GM23338 (cell line): ENCODE results near the gene ARHGEF37. TPM values are rescaled to one million over a fixed set of nuclear protein-coding genes. Genes with fewer than 3 reads are reported as not detected.

Experiments used
- ATAC-seq: fragments of 200-7000 bp; cut with Tn5 transposase; 3 replicates; pipeline ENCODE4 v1.9.1; 2020
- DNase-seq: peaks from one replicate; pipeline ENCODE4 v3.0.0-alpha.2; 2015; ENCODE audit warnings: low spot score
- H2AFZ ChIP-seq: fragments of 200-600 bp; sonication (generic); 2 replicates; pipeline ENCODE4 v1.8.0; 2016; ENCODE audit warnings: antibody characterized with exemption, mild to moderate bottlenecking, moderate library complexity
- H3F3A ChIP-seq: fragments of 200-600 bp; sonication (generic); replicated peaks from 2 replicates; pipeline ENCODE4 v1.8.0; 2017; ENCODE audit warnings: antibody characterized with exemption, mixed run types, low read depth
- H3K27ac ChIP-seq: fragments of 200-600 bp; sonication (generic); 2 replicates; pipeline ENCODE4 v1.6.1; 2016; ENCODE audit warnings: low read depth
- H3K27me3 ChIP-seq: fragments of 200-600 bp; sonication (generic); 2 replicates; pipeline ENCODE4 v1.8.0; 2016; ENCODE audit warnings: mild to moderate bottlenecking, mixed run types, moderate library complexity; ENCODE audit not compliant: insufficient read depth
- H3K36me3 ChIP-seq: fragments of 200-600 bp; sonication (generic); 2 replicates; pipeline ENCODE4 v1.8.0; 2016; ENCODE audit warnings: mild to moderate bottlenecking; ENCODE audit not compliant: insufficient read depth
- H3K4me1 ChIP-seq: fragments of 200-600 bp; sonication (generic); 2 replicates; pipeline ENCODE4 v1.8.0; 2016; ENCODE audit warnings: mild to moderate bottlenecking, moderate library complexity; ENCODE audit not compliant: insufficient read depth
- H3K4me2 ChIP-seq: fragments of 200-600 bp; sonication (generic); 2 replicates; pipeline ENCODE4 v1.7.1; 2017; ENCODE audit warnings: mixed run types
- H3K4me3 ChIP-seq: fragments of 200-600 bp; sonication (generic); 2 replicates; pipeline ENCODE4 v1.6.1; 2016; ENCODE audit warnings: mixed run types
- H3K79me2 ChIP-seq: fragments of 200-600 bp; sonication (generic); replicated peaks from 2 replicates; pipeline ENCODE4 v1.8.0; 2017; ENCODE audit warnings: mild to moderate bottlenecking; ENCODE audit not compliant: insufficient read depth
- H3K9me2 ChIP-seq: fragments of 200-600 bp; sonication (generic); 2 replicates; pipeline ENCODE4 v1.8.0; 2017; ENCODE audit not compliant: insufficient read depth
- H4K20me1 ChIP-seq: fragments of 200-600 bp; sonication (generic); replicated peaks from 2 replicates; pipeline ENCODE4 v1.8.0; 2017; ENCODE audit warnings: mild to moderate bottlenecking; ENCODE audit not compliant: insufficient read depth
- H3K27ac Mint-ChIP-seq: 2 replicates; pipeline ENCODE4 v1.8.0; 2020; ENCODE audit warnings: inconsistent platforms, mild to moderate bottlenecking, moderate library complexity, mixed read lengths
- H3K27me3 Mint-ChIP-seq: 3 replicates; pipeline ENCODE4 v1.8.0; 2022; ENCODE audit warnings: low read depth, mild to moderate bottlenecking, moderate library complexity, mixed read lengths, inconsistent platforms; ENCODE audit not compliant: insufficient read depth, poor library complexity
- H3K36me3 Mint-ChIP-seq: 3 replicates; pipeline ENCODE4 v1.8.0; 2021; ENCODE audit warnings: low read depth, mild to moderate bottlenecking, inconsistent platforms, moderate library complexity, mixed read lengths
- H3K4me1 Mint-ChIP-seq: 3 replicates; pipeline ENCODE4 v1.8.0; 2020; ENCODE audit warnings: mild to moderate bottlenecking, inconsistent platforms, mixed read lengths
- H3K4me3 Mint-ChIP-seq: 3 replicates; pipeline ENCODE4 v1.8.0; 2021; ENCODE audit warnings: moderate library complexity, mild to moderate bottlenecking, inconsistent platforms, mixed read lengths
- H3K9me3 Mint-ChIP-seq: 3 replicates; pipeline ENCODE4 v1.8.0; 2020; ENCODE audit warnings: moderate library complexity, mild to moderate bottlenecking, inconsistent platforms, mixed read lengths
- CREB1 ChIP-seq: fragments of 250-450 bp; sonication (Bioruptor Pico); IDR thresholded peaks from 2 replicates; pipeline ENCODE4 v1.5.0; 2020; ENCODE audit warnings: low read depth, mild to moderate bottlenecking, moderate library complexity
- CTCF ChIP-seq, 2 experiments: fragments of 200-600 bp in 1 of 2; sonication (generic) in 1 of 2; conservative IDR thresholded peaks; 2 replicates each; pipeline versions ENCODE4 v1.5.1 to v1.6.1; 2016 to 2017; ENCODE audit warnings: antibody characterized with exemption in 2 of 2, low read depth in 2 of 2, mild to moderate bottlenecking in 2 of 2, moderate library complexity in 1 of 2
- ETS1 ChIP-seq: IDR thresholded peaks from 2 replicates; pipeline ENCODE4 v1.6.1; 2016; ENCODE audit warnings: antibody characterized with exemption
- JUNB ChIP-seq: IDR thresholded peaks from one replicate; pipeline ENCODE4 v1.6.1; 2016; ENCODE audit warnings: antibody characterized with exemption; ENCODE audit not compliant: unreplicated experiment
- POLR2AphosphoS5 ChIP-seq: IDR thresholded peaks from 2 replicates; pipeline ENCODE4 v1.6.1; 2016; ENCODE audit warnings: antibody characterized with exemption, low read depth
- REST ChIP-seq: IDR thresholded peaks from one replicate; pipeline ENCODE4 v1.6.1; 2018; ENCODE audit warnings: antibody characterized with exemption; ENCODE audit not compliant: unreplicated experiment
- polyA plus RNA-seq: library from polyadenylated mRNA; unstranded; fragments of >200 nt; fragmentation: Nextera tagmentation; extraction: Ambion mirVana; gene quantifications from 2 replicates; pipeline ENCODE4 v1.2.1, GENCODE V29; 2016
- total RNA-seq: library from RNA; depleted of rRNA; stranded (reverse); fragments of >200 nt; shearing (Covaris generic); gene quantifications from 2 replicates; pipeline ENCODE4 v1.2.3, GENCODE V29; 2014

Gene ARHGEF37
- total and polyA plus RNA-seq, 2 experiments from 2014 or later, result 0.14 to 0.79 TPM

- H3K36me3 Mint-ChIP-seq, result peaks cover 4% of the 10 kb centered on the region; the same call in 2 of the 3 replicates
These were observed 84.3 kb downstream of the ARHGEF37 start for GRCh38 chr5:149665416-149666175.

GRCh38 chr5:149666212-149666852 is 85.0 kb downstream of the ARHGEF37 start:
- H3K4me1 ChIP-seq, result no peaks in the 10 kb centered on the region
- Mint-ChIP-seq H3K27me3 (peaks cover 4% of the 10 kb centered on the region), H3K9me3 (peaks cover 19% of the 10 kb centered on the region), H3K4me3 (no peak overlapping the region), H3K4me1 (no peaks in the 10 kb centered on the region; the same call in 2 of the 3 replicates), H3K36me3 (peaks cover 5% of the 10 kb centered on the region; the same call in 2 of the 3 replicates), H3K27ac (peak overlapping the region; percentile 65; the same call in 1 of the 2 replicates)
- no peak overlapping the region for H3K27ac ChIP-seq
- no peaks in the 10 kb centered on the region for H3K9me2 ChIP-seq
- ATAC-seq (no peak), DNase-seq (no peak)
- H3F3A ChIP-seq, result no peaks in the 10 kb centered on the region
- no peaks in the 10 kb centered on the region for H4K20me1 ChIP-seq
- H2AFZ ChIP-seq, result no peak overlapping the region
- H3K36me3 ChIP-seq, result no peaks in the 10 kb centered on the region
- no peaks in the 10 kb centered on the region for H3K79me2 ChIP-seq
- H3K4me3 ChIP-seq, result no peak overlapping the region
- H3K27me3 ChIP-seq, result no peaks in the 10 kb centered on the region
- TF ChIP-seq ETS1, result no peak
- H3K4me2 ChIP-seq, result no peak overlapping the region

More at GRCh38 chr5:149665416-149666175, 84.3 kb downstream of the ARHGEF37 start:
- H3K4me2 ChIP-seq, result no peak overlapping the region
- TF ChIP-seq POLR2AphosphoS5 (no peak), JUNB (no peak)
- no peaks in the 10 kb centered on the region for H3K27me3 ChIP-seq
- no peak overlapping the region for H2AFZ ChIP-seq
- H3K4me3 Mint-ChIP-seq, result no peak overlapping the region
- no peaks in the 10 kb centered on the region for H3K4me1 ChIP-seq
- no peaks in the 10 kb centered on the region for H4K20me1 ChIP-seq
- peak overlapping the region; percentile 65 for H3K27ac Mint-ChIP-seq
- H3K4me3 ChIP-seq, result no peak overlapping the region
- H3K4me1 Mint-ChIP-seq, result no peaks in the 10 kb centered on the region; the same call in 2 of the 3 replicates
- H3K27ac ChIP-seq, result no peak overlapping the region
- ATAC-seq (no peak), DNase-seq (no peak)
- no peaks in the 10 kb centered on the region for H3K79me2 ChIP-seq
- no peaks in the 10 kb centered on the region for H3K36me3 ChIP-seq
- H3F3A ChIP-seq, result no peaks in the 10 kb centered on the region
- H3K9me3 Mint-ChIP-seq, result peaks cover 17% of the 10 kb centered on the region; the same call in 2 of the 3 replicates
- no peaks in the 10 kb centered on the region for H3K9me2 ChIP-seq
- H3K27me3 Mint-ChIP-seq, result peaks cover 4% of the 10 kb centered on the region

- no peaks in the 10 kb centered on the region for H3K36me3 ChIP-seq
- H3K4me3 ChIP-seq, result no peak overlapping the region
- ATAC-seq, result peak; percentile 69
- DNase-seq, result peak; percentile 75
- H3K4me1 ChIP-seq, result no peaks in the 10 kb centered on the region
- H4K20me1 ChIP-seq, result no peaks in the 10 kb centered on the region
- TF ChIP-seq CREB1 (CRISPR knock-in tag) (peak; percentile 86), CTCF (conservative IDR thresholded peaks at IDR 0.05; ENCODE audit: low read depth in 2 of 2) (peak; percentile 93 to 98), REST (no peak)
- Mint-ChIP-seq H3K36me3 (peaks cover 10% of the 10 kb centered on the region; the same call in 2 of the 3 replicates), H3K4me3 (no peak overlapping the region; the same call in 2 of the 3 replicates), H3K27ac (no peak overlapping the region), H3K27me3 (peaks cover 4% of the 10 kb centered on the region), H3K4me1 (no peaks in the 10 kb centered on the region; the same call in 2 of the 3 replicates), H3K9me3 (peaks cover 28% of the 10 kb centered on the region)
- no peaks in the 10 kb centered on the region for H3K27me3 ChIP-seq
- H3K4me2 ChIP-seq, result no peak overlapping the region
- no peak overlapping the region for H2AFZ ChIP-seq
- no peaks in the 10 kb centered on the region for H3K79me2 ChIP-seq
- no peak overlapping the region for H3K27ac ChIP-seq
- no peaks in the 10 kb centered on the region for H3K9me2 ChIP-seq
- H3F3A ChIP-seq, result no peaks in the 10 kb centered on the region
These were observed 86.0 kb downstream of the ARHGEF37 start for GRCh38 chr5:149667084-149667828.
